MM.1S (cell line): Measurements from ENCODE around the gene CFAP58.
A peak's percentile ranks its signal among the peaks of the same experiment; 100 is the strongest.

ENCODE experiments used
- DNase-seq: peaks from one replicate; pipeline ENCODE4 v3.0.0-alpha.2; 2015
- H2AFZ ChIP-seq: fragments of 300-600 bp; sonication (generic); 2 replicates; pipeline ENCODE4 v1.6.0; 2016; ENCODE audit warnings: antibody characterized with exemption, low read length
- H3F3A ChIP-seq: fragments of 300-600 bp; sonication (generic); 2 replicates; pipeline ENCODE4 v1.6.1; 2016; ENCODE audit warnings: mild to moderate bottlenecking, antibody characterized with exemption, low read length, moderate library complexity, mixed read lengths; ENCODE audit not compliant: insufficient read depth
- H3K27ac ChIP-seq: fragments of 300-600 bp; sonication (generic); 2 replicates; pipeline ENCODE4 v1.5.1; 2016; ENCODE audit warnings: mild to moderate bottlenecking, low read length
- H3K27me3 ChIP-seq: fragments of 300-600 bp; sonication (generic); replicated peaks from 2 replicates; pipeline ENCODE4 v1.6.0; 2016; ENCODE audit warnings: low read length; ENCODE audit not compliant: insufficient read depth
- H3K36me3 ChIP-seq: fragments of 300-600 bp; sonication (generic); replicated peaks from 2 replicates; pipeline ENCODE4 v1.6.1; 2016; ENCODE audit warnings: mild to moderate bottlenecking, low read length, mixed read lengths; ENCODE audit not compliant: insufficient read depth
- H3K4me1 ChIP-seq: fragments of 300-600 bp; sonication (generic); 2 replicates; pipeline ENCODE4 v1.6.1; 2016; ENCODE audit warnings: low read length, mixed read lengths
- H3K4me2 ChIP-seq: fragments of 300-600 bp; sonication (generic); 2 replicates; pipeline ENCODE4 v1.6.0; 2016; ENCODE audit warnings: low read depth, low read length
- H3K4me3 ChIP-seq: fragments of 300-600 bp; sonication (generic); 2 replicates; pipeline ENCODE4 v1.5.1; 2016; ENCODE audit warnings: low read length, mixed read lengths
- H3K79me2 ChIP-seq: fragments of 300-600 bp; sonication (generic); 2 replicates; pipeline ENCODE4 v1.6.1; 2016; ENCODE audit warnings: mixed run types, low read length, mixed read lengths
- H3K9ac ChIP-seq: fragments of 300-600 bp; sonication (generic); 2 replicates; pipeline ENCODE4 v1.6.1; 2016; ENCODE audit warnings: low read length, mixed read lengths
- H3K9me2 ChIP-seq: fragments of 300-600 bp; sonication (generic); replicated peaks from 2 replicates; pipeline ENCODE4 v1.6.1; 2016; ENCODE audit warnings: mild to moderate bottlenecking, low read length, mixed read lengths; ENCODE audit not compliant: insufficient read depth
- H3K9me3 ChIP-seq: fragments of 300-600 bp; sonication (generic); replicated peaks from 2 replicates; pipeline ENCODE4 v1.6.1; 2016; ENCODE audit warnings: mild to moderate bottlenecking, low read length, mixed read lengths; ENCODE audit not compliant: insufficient read depth
- H4K20me1 ChIP-seq: fragments of 300-600 bp; sonication (generic); 2 replicates; pipeline ENCODE4 v1.6.1; 2016; ENCODE audit warnings: mild to moderate bottlenecking, low read length, moderate library complexity, mixed read lengths; ENCODE audit not compliant: insufficient read depth
- EZH2 ChIP-seq: fragments of 300-600 bp; sonication (generic); optimal IDR thresholded peaks from 2 replicates; pipeline ENCODE3; 2017; ENCODE audit warnings: low read depth, mild to moderate bottlenecking, antibody characterized with exemption, low read length, mixed read lengths
- EZH2phosphoT487 ChIP-seq: fragments of 300-600 bp; sonication (generic); IDR thresholded peaks from 2 replicates; pipeline ENCODE4 v1.6.1; 2018; ENCODE audit warnings: antibody characterized with exemption, low read length
- TF ChIP-seq, protein P1 (sequence below): fragments of 300-600 bp; sonication (generic); IDR thresholded peaks from 2 replicates; pipeline ENCODE4 v1.5.1; 2016; ENCODE audit warnings: antibody characterized with exemption, low read length, mixed read lengths

The CFAP58 gene

DNA sequence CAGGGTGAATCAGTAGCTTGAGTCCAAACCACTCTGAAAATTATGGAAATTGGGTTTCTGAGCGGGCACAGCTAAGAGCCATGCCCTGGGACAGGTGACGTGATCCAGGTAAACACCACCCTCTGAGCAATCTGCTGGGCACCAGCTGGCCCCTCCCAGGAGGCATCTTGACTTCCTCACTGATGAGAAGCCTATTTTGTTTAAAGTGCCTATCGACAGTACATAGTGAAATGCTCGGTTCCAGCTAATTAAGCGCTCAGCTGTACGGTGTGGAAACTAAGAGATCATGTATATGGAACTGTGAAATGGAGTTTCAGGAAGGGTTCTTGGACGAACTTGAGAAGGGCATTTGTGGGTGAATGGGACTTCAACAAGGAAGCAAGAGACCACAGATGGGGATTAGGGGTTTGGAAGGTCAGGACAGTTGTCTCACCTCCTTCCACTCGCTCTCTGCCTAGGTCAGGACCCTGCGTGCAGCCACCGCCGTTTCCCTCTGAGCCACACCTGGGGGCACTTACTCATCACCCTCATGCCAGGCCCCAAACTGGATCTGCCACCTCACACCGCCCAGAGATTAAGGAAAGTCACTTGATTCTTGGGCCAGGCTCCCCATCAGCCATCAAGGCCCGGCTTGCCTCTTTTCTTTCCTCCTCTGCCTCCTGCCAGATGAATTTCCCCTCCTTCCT, 18.5 kb upstream of the CFAP58 start:
- Histone ChIP-seq H3K9ac (no peak overlapping the region), H3K27me3 (no peaks in the 10 kb centered on the region), H3K9me3 (no peaks in the 10 kb centered on the region), H3F3A (peaks cover 29% of the 10 kb centered on the region), H3K4me3 (no peak overlapping the region), H4K20me1 (no peaks in the 10 kb centered on the region), H3K79me2 (peaks cover 75% of the 10 kb centered on the region), H3K36me3 (no peaks in the 10 kb centered on the region), H3K4me1 (peaks cover 8% of the 10 kb centered on the region), H3K4me2 (no peak overlapping the region), H3K27ac (no peak overlapping the region), H2AFZ (no peak overlapping the region), H3K9me2 (no peaks in the 10 kb centered on the region)
- TF ChIP-seq, protein P1, sequence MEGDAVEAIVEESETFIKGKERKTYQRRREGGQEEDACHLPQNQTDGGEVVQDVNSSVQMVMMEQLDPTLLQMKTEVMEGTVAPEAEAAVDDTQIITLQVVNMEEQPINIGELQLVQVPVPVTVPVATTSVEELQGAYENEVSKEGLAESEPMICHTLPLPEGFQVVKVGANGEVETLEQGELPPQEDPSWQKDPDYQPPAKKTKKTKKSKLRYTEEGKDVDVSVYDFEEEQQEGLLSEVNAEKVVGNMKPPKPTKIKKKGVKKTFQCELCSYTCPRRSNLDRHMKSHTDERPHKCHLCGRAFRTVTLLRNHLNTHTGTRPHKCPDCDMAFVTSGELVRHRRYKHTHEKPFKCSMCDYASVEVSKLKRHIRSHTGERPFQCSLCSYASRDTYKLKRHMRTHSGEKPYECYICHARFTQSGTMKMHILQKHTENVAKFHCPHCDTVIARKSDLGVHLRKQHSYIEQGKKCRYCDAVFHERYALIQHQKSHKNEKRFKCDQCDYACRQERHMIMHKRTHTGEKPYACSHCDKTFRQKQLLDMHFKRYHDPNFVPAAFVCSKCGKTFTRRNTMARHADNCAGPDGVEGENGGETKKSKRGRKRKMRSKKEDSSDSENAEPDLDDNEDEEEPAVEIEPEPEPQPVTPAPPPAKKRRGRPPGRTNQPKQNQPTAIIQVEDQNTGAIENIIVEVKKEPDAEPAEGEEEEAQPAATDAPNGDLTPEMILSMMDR: no peak
- TF ChIP-seq EZH2 (no peak), EZH2phosphoT487 (no peak)
- DNase-seq: no peak

DNA sequence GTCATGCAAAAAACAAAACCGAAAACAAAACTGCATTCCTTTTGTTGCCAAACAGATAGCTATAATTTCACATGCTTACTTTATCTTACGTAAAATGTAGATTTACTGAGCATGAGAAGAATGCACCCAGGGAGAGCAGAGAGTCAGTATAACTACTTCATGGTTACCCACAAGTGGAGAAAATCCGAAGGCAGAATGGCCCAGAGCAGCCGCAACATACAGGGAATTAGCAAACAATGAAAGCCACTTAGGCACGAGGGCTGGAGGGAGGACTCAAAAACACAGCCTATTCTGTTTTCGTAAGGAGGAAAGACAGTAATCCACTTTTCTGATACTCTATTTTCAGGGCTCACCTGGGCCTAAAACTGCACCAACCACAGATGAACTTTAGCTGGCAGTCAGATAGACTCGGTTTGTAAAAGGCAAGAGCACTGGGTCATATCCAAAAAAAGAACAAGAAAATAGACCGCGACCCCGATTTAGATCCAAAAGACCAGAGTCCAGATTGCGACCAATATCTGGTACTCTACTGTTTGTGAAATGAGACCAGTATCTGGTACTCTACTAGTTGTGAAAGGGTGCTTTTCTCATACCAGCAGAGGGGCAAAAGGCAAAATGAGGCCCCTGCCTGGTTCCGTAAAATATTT, 16.7 kb upstream of the CFAP58 start:
- peak overlapping the region; percentile 82 for H3K4me3 ChIP-seq
- H3K27ac ChIP-seq: peak overlapping the region; percentile 85; the same call in 1 of the 2 replicates
- H4K20me1 ChIP-seq: no peaks in the 10 kb centered on the region

DNA sequence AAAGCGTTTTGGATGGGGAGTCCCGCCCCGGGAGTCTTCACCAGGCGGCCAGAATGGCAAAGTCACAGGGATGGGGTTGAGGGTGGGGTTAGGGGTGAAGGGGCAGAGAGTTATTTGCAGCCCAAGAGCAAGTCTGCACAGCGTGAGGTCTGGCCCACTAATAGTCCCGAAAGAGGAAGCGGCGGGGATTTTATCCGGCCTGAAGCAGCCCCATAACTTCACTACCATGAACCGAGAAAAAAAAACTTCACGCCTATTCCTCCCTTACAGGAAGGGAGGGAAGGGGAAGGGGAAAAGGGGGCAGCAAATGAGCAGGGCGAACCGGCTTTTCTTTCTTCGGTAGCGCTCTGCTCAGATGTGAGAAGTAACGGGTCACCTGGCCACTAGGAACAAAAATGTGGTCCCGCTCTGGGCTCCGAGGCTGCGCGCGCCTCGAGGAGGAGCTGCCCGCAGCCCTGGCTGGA, 16.1 kb upstream of the CFAP58 start:
- TF ChIP-seq EZH2 (no peak), EZH2phosphoT487 (no peak)
- TF ChIP-seq, protein P1: no peak
- peak overlapping the region; percentile 85; the same call in 1 of the 2 replicates for H3K27ac ChIP-seq
- H3K36me3 ChIP-seq: no peaks in the 10 kb centered on the region
- peak overlapping the region; percentile 73 for H2AFZ ChIP-seq
- peak; percentile 58 for DNase-seq
- no peaks in the 10 kb centered on the region for H3K9me3 ChIP-seq
- peak overlapping the region; percentile 79 for H3K9ac ChIP-seq
- H3K4me1 ChIP-seq: peaks cover 8% of the 10 kb centered on the region
- H3K4me3 ChIP-seq: peak overlapping the region; percentile 82
- peak overlapping the region; percentile 97 for H3K4me2 ChIP-seq
- peaks cover 51% of the 10 kb centered on the region for H3K79me2 ChIP-seq
- H3K27me3 ChIP-seq: no peaks in the 10 kb centered on the region
- H3F3A ChIP-seq: peaks cover 29% of the 10 kb centered on the region
- no peaks in the 10 kb centered on the region for H3K9me2 ChIP-seq
- no peaks in the 10 kb centered on the region for H4K20me1 ChIP-seq

More for the DNA sequence above, 16.7 kb upstream of the CFAP58 start:
- no peaks in the 10 kb centered on the region for H3K9me2 ChIP-seq
- peak; percentile 35 for DNase-seq
- H3F3A ChIP-seq: peaks cover 29% of the 10 kb centered on the region
- TF ChIP-seq, protein P1: no peak
- H3K79me2 ChIP-seq: peaks cover 57% of the 10 kb centered on the region
- H3K9ac ChIP-seq: peak overlapping the region; percentile 79; the same call in 1 of the 2 replicates
- no peaks in the 10 kb centered on the region for H3K27me3 ChIP-seq
- no peaks in the 10 kb centered on the region for H3K9me3 ChIP-seq
- peak overlapping the region; percentile 97 for H3K4me2 ChIP-seq
- H3K4me1 ChIP-seq: peaks cover 8% of the 10 kb centered on the region
- peak overlapping the region; percentile 73 for H2AFZ ChIP-seq
- no peaks in the 10 kb centered on the region for H3K36me3 ChIP-seq
